Measurements from ENCODE around the gene SEPTIN5. TPM values are rescaled to one million over a fixed set of nuclear protein-coding genes. Genes with fewer than 3 reads are reported as not detected.

SEPTIN5 gene
- total and polyA plus RNA-seq, 12 donors, result 56.5 to 218 (median 143) TPM

GRCh38 chr22:19687561-19688300 is 26.6 kb upstream of the SEPTIN5 start:
- no peak for DNase-seq
- H3K36me3 ChIP-seq, result no peaks in the 10 kb centered on the region
- intact Hi-C loops (cut with DNase I), result no loop called here
- H3K4me3 ChIP-seq, result no peak overlapping the region
- WGBS, 2 donors, result 67 to 75% methylated on average over 22 of the region's 22 CpGs
- no peaks in the 10 kb centered on the region for H3K9me3 ChIP-seq
- no peak for TF ChIP-seq CTCF (IDR thresholded peaks at IDR 0.05)
- no peak overlapping the region for H3K27ac ChIP-seq
- H3K4me1 ChIP-seq, result peaks cover 0 to 24% (median 6%) of the 10 kb centered on the region in 9 donors
- ATAC-seq, result peak in 4 of 8 donors; percentile 11 to 56 (median 54)
- peaks cover 0 to 19% (median 0%) of the 10 kb centered on the region in 7 donors for H3K27me3 ChIP-seq

- Histone ChIP-seq H3K27me3 (peaks cover 0 to 14% (median 0%) of the 10 kb centered on the region in 7 donors), H3K36me3 (no peaks in the 10 kb centered on the region), H3K4me3 (no peak overlapping the region), H3K9me3 (no peaks in the 10 kb centered on the region), H3K27ac (no peak overlapping the region), H3K4me1 (peaks cover 0 to 24% (median 6%) of the 10 kb centered on the region in 9 donors)
- ATAC-seq (peak in 4 of 8 donors; percentile 16 to 44 (median 22)), DNase-seq (no peak)
- 75 to 82% methylated on average over 21 of the region's 21 CpGs for WGBS, 2 donors
- intact Hi-C loops (cut with DNase I), result no loop called here
- no peak for TF ChIP-seq CTCF (IDR thresholded peaks at IDR 0.05)
Observed at GRCh38 chr22:19688301-19689290, 25.7 kb upstream of the SEPTIN5 start.

GRCh38 chr22:19689408-19689807 is 24.9 kb upstream of the SEPTIN5 start:
- Histone ChIP-seq H3K27ac (no peak overlapping the region), H3K9me3 (no peaks in the 10 kb centered on the region), H3K36me3 (no peaks in the 10 kb centered on the region), H3K4me3 (no peak overlapping the region), H3K4me1 (peaks cover 0 to 24% (median 6%) of the 10 kb centered on the region in 9 donors), H3K27me3 (peaks cover 0 to 9% (median 0%) of the 10 kb centered on the region in 7 donors)
- DNase-seq, result no peak
- TF ChIP-seq CTCF (IDR thresholded peaks at IDR 0.05), result no peak
- intact Hi-C loops (cut with DNase I), result no loop called here
- ATAC-seq, result peak in 1 of 8 donors; percentile 28
- WGBS, 2 donors, result 86 to 91% methylated on average over 15 of the region's 15 CpGs
